Measurements from ENCODE around the gene SLC16A9.

GRCh38 chr10:59718257-59718656 is 8.6 kb upstream of the SLC16A9 start:
- TF ChIP-seq EZH2 (IDR thresholded peaks at IDR 0.05; ENCODE audit: insufficient read depth, poor library complexity, severe bottlenecking) = no peak
- no peak for TF ChIP-seq EZH2phosphoT487 (IDR thresholded peaks at IDR 0.05; ENCODE audit: insufficient read depth, low read depth)

Data from GM23248 (cell line).